Progenitor cell of endocrine pancreas (in vitro differentiated cells): ENCODE data around the gene NKX1-2. TPM values are rescaled to one million over a fixed set of nuclear protein-coding genes. Genes with fewer than 3 reads are reported as not detected.

Experiments
- DNase-seq: peaks from one replicate; pipeline ENCODE4 v3.0.0; 2021; ENCODE audit warnings: low spot score; ENCODE audit not compliant: unreplicated experiment
- H3K27ac Mint-ChIP-seq: 2 replicates; pipeline ENCODE4 v1.8.0; 2021; ENCODE audit warnings: mild to moderate bottlenecking, moderate library complexity, mixed read lengths
- H3K27me3 Mint-ChIP-seq: 2 replicates; pipeline ENCODE4 v1.8.0; 2021; ENCODE audit warnings: mixed read lengths
- H3K36me3 Mint-ChIP-seq: 2 replicates; pipeline ENCODE4 v1.8.0; 2022; ENCODE audit warnings: mixed read lengths; ENCODE audit not compliant: insufficient read depth
- H3K4me1 Mint-ChIP-seq: 2 replicates; pipeline ENCODE4 v1.8.0; 2021; ENCODE audit warnings: low read depth, mixed read lengths
- H3K4me3 Mint-ChIP-seq: 2 replicates; pipeline ENCODE4 v1.8.0; 2021; ENCODE audit warnings: low read depth, mild to moderate bottlenecking, moderate library complexity, mixed read lengths
- H3K9me3 Mint-ChIP-seq: 2 replicates; pipeline ENCODE4 v1.8.0; 2021; ENCODE audit warnings: low read depth, mixed read lengths
- total RNA-seq: library from RNA; stranded (reverse); gene quantifications from 2 replicates; pipeline ENCODE4 v1.2.1, GENCODE V29; 2021
- TF ChIP-seq, protein P1 (sequence below): fragments of 200-600 bp; sonication (generic); IDR thresholded peaks from one replicate; pipeline ENCODE4 v1.5.0; 2021; ENCODE audit warnings: antibody characterized with exemption, mild to moderate bottlenecking; ENCODE audit not compliant: unreplicated experiment

Gene NKX1-2
- total RNA-seq, 1 donor from 2014 or later = not detected

DNA sequence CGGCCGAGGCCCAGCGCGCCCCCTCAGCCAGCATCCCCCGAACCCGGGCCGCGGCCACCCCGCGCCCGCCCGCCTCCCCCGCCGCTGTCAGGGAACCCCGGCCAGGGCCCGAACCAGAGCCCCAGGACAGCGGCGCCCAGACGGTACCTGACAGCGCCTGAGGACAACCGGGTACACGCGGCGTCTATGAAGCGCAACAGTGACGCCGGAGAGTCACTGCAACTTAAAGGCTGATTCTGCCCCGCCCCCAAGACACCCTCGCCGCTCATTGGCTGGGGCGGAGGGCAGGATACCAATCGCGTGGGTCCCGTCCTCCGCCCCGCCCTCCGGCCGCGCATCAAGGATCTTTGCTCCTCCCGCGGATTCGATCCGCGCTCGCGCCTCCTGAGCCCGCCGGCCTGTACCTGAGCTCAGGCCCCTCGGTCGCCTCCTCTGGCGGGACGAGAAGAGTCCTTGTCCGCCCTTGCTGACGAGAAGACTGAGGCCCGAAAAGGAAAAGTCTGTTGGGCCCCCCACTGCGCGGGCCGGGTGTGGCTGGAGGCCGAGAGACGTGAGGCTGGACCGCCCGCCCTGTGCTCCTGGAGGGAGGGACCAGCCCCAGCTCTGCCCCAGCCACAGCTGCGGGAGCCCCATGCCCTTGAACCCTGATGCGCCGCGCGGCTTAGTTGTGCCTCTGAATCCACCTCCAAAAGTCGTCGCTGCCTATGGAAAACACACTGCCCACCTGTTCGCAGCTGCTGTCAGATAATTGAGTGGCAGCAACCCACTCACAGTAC is 30.9 kb downstream of the NKX1-2 start, which contains the start of gene OAT:
OAT (minus strand) TSS at position 198 of the 776 bp plus-strand sequence. CDS start 6,752 bp downstream, outside the sequence.
- TF ChIP-seq, protein P1, sequence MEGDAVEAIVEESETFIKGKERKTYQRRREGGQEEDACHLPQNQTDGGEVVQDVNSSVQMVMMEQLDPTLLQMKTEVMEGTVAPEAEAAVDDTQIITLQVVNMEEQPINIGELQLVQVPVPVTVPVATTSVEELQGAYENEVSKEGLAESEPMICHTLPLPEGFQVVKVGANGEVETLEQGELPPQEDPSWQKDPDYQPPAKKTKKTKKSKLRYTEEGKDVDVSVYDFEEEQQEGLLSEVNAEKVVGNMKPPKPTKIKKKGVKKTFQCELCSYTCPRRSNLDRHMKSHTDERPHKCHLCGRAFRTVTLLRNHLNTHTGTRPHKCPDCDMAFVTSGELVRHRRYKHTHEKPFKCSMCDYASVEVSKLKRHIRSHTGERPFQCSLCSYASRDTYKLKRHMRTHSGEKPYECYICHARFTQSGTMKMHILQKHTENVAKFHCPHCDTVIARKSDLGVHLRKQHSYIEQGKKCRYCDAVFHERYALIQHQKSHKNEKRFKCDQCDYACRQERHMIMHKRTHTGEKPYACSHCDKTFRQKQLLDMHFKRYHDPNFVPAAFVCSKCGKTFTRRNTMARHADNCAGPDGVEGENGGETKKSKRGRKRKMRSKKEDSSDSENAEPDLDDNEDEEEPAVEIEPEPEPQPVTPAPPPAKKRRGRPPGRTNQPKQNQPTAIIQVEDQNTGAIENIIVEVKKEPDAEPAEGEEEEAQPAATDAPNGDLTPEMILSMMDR = peak; percentile 44
- Mint-ChIP-seq H3K4me1 (peaks cover 14% of the 10 kb centered on the region), H3K36me3 (no peaks in the 10 kb centered on the region), H3K4me3 (peak within 1 kb of the TSS; percentile 80), H3K27ac (peak within 1 kb of the TSS; percentile 82), H3K27me3 (peaks cover 38% of the 10 kb centered on the region), H3K9me3 (no peaks in the 10 kb centered on the region)
- peak; percentile 95 for DNase-seq

DNA sequence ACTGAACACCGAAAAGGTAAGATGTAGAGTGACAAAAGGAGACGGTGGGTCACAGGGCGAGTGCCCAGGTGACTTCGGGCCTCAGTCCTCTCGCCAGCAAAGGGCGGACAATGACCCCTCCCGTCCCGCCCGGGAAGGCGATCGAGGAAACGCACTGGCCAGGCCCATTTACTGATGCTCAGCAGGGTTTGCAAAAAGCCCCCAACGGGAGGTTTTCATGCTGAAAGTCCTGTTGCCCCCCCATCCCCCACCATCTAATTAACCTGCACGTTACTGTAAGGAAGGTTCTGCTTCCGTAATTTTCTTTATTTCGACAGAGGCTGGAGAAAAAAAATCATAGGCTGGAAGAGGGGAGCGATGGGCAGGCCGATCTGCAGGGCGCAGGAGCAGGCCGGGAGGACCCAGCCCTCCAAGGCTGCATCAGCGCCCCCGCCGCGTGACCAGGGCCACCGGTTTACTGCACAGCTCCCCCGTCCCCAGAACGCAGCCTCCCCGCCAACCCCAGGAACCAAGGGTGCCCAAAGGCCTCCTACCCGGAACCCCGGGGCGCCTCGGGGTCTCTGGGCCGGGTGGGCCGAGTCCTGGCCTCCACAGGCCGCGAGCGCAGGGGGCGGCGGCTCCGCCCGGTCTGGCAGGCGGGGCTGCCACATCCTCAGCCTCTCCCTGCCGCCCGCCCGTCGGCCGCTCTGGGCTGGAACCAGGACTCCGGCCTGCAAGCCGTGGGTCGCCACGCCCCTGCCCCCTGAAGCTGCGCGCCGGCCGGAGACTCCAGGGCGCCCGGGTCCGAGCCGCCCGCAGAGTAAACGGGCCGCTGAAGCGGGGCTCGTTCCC is 31.7 kb downstream of the NKX1-2 start:
- H3K27ac Mint-ChIP-seq = peak overlapping the region; percentile 45

DNA sequence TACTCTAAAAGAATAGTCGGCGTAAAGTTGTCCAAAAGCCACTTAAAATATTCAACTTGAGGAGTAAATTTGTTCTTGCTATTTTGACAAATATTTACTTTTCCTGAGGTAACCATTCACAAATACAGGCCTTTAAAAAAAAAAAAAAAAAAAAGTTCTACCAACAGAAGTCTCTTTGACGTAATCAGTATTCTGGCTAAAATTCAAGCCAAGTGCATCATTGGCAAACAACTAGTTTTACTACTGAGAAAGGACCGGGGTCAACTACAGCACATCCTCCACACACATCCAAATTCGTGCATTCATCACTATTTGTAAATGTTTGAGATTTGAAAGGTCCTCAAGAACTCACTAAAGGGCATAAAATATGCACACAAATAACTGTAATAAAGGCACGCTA is 33.1 kb downstream of the NKX1-2 start:
- TF ChIP-seq, protein P1 = no peak

More for the DNA sequence above, 31.7 kb downstream of the NKX1-2 start:
- Mint-ChIP-seq H3K4me1 (peaks cover 14% of the 10 kb centered on the region), H3K36me3 (no peaks in the 10 kb centered on the region), H3K9me3 (no peaks in the 10 kb centered on the region), H3K4me3 (peak overlapping the region; percentile 80), H3K27me3 (peaks cover 31% of the 10 kb centered on the region)
- TF ChIP-seq, protein P1 = peak; percentile 8
- peak; percentile 56 for DNase-seq

DNA sequence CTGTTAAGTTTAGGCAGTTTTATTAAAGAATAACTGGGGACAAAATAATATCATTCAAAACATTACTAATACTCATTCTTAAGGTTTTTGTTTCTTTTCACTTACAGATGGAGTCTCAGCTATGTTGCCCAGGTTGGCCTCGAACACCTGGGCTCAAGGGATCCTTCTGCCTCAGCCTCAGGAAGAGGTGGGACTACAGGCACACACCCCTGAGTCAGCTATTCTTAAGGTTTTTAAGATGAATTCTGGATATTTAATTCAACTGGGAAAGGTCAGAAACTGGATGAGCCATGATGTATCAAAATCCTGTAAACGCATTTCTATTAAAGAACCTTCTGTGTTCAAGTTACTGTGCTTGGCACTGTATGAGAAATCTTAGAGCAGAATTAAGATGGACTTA is 34.6 kb downstream of the NKX1-2 start:
- H3K27me3 Mint-ChIP-seq = peaks cover 7% of the 10 kb centered on the region
- H3K36me3 Mint-ChIP-seq = peaks cover 3% of the 10 kb centered on the region
- TF ChIP-seq, protein P1 = no peak
- peaks cover 14% of the 10 kb centered on the region for H3K4me1 Mint-ChIP-seq
- no peaks in the 10 kb centered on the region for H3K9me3 Mint-ChIP-seq
- no peak overlapping the region for H3K4me3 Mint-ChIP-seq
- no peak for DNase-seq
- no peak overlapping the region for H3K27ac Mint-ChIP-seq

More for the DNA sequence above, 33.1 kb downstream of the NKX1-2 start:
- Mint-ChIP-seq H3K36me3 (peaks cover 2% of the 10 kb centered on the region), H3K9me3 (no peaks in the 10 kb centered on the region), H3K4me1 (peaks cover 14% of the 10 kb centered on the region), H3K27me3 (peaks cover 17% of the 10 kb centered on the region), H3K4me3 (peak overlapping the region; percentile 34), H3K27ac (no peak overlapping the region)
- DNase-seq = no peak

DNA sequence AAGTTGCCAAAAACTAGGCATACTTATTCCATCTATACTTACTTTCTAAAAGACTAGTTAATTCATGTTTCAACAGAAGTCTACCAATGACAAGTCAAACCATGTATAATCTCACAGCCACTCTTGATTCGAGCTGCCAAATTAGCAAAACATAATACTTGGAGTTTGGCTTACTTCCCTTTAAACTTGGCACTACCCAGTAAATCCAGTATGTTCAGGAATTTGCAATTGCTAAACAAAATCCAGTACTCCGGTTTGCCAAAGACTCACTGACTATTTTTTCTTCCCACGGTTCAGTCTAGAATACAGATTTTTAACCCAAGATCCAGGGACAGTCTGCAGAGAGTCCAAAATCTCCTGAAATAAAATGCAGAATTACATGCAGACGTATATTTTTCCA is 35.8 kb downstream of the NKX1-2 start:
- Mint-ChIP-seq H3K36me3 (peaks cover 3% of the 10 kb centered on the region), H3K27me3 (no peaks in the 10 kb centered on the region), H3K4me3 (no peak overlapping the region), H3K4me1 (peaks cover 14% of the 10 kb centered on the region), H3K27ac (no peak overlapping the region), H3K9me3 (no peaks in the 10 kb centered on the region)
- TF ChIP-seq, protein P1 = no peak
- no peak for DNase-seq
